HCT116 (cell line): ENCODE measurements around the gene ALK. TPM values are rescaled to one million over a fixed set of nuclear protein-coding genes. Genes with fewer than 3 reads are reported as not detected.

Experiments used
- ATAC-seq: fragments of 200-7000 bp; cut with Tn5 transposase; 2 replicates; pipeline ENCODE4 v1.9.1; 2020; ENCODE audit warnings: mild to moderate bottlenecking, moderate library complexity
- BruUV-seq: library from RNA; stranded (reverse); fragments of 400-500 nt; replicated peaks from 2 replicates; lab custom pipeline; 2021; lab: Mats Ljungman, UMichigan
- CTCF ChIA-PET: fragments of 300-600 bp; sonication (Branson Sonifier 250); formaldehyde crosslinking; loops from one replicate; lab custom pipeline; 2021; ENCODE audit warnings: antibody characterized with exemption; lab: Charles Lee
- POLR2A ChIA-PET: fragments of 300-600, 350-600 bp; sonication (Branson Sonifier 250); formaldehyde crosslinking; loops from one replicate; lab custom pipeline; 2021; ENCODE audit warnings: antibody characterized with exemption; lab: Charles Lee
- RAD21 ChIA-PET, 2 experiments: fragments of 300-600 bp; sonication (Branson Sonifier 250); formaldehyde crosslinking; loops; one replicate each; lab custom pipeline; 2023; ENCODE audit warnings: low total read pairs in 2 of 2; ENCODE audit not compliant: uncharacterized antibody in 2 of 2, unreplicated experiment in 2 of 2, low non-redundant PET in 1 of 2; lab: Charles Lee
- DNase-seq: peaks from one replicate; pipeline ENCODE4 v3.0.0-alpha.2; 2010; ENCODE audit warnings: low read depth, low spot score
- H2AFZ ChIP-seq: fragments of 200-600 bp; shearing (Covaris generic), sonication (generic); 2 replicates; pipeline ENCODE4 v1.6.1; 2017; ENCODE audit warnings: low read depth, mixed run types, mixed read lengths, antibody characterized with exemption, low read length; ENCODE audit not compliant: poor library complexity, severe bottlenecking
- H3K27ac ChIP-seq: 2 replicates; pipeline ENCODE4 v1.5.1; 2012; ENCODE audit warnings: low read depth, low read length
- H3K27me3 ChIP-seq: fragments of 200-600 bp; sonication (generic); 2 replicates; pipeline ENCODE4 v1.6.1; 2016; ENCODE audit warnings: mixed run types, low read length, mixed read lengths; ENCODE audit not compliant: insufficient read depth
- H3K36me3 ChIP-seq, 2 experiments: fragments of 200-500 bp in 1 of 2; fragments of 200-600 bp in 1 of 2; sonication (Bioruptor generic) in 1 of 2; sonication (generic) in 1 of 2; 2 replicates each; pipeline versions ENCODE4 v1.5.1 to v1.6.1; 2014 to 2016; ENCODE audit warnings: low read length in 2 of 2, inconsistent platforms in 1 of 2, mixed read lengths in 1 of 2, mixed run types in 1 of 2; ENCODE audit not compliant: insufficient read depth in 2 of 2, control insufficient read depth in 1 of 2
- H3K4me1 ChIP-seq, 2 experiments: fragments of 200-600 bp in 1 of 2; sonication (generic) in 1 of 2; 2 replicates each; pipeline versions ENCODE4 v1.5.1 to v1.6.1; 2012 to 2017; ENCODE audit warnings: low read length in 2 of 2, inconsistent platforms in 1 of 2, mild to moderate bottlenecking in 1 of 2, mixed read lengths in 1 of 2, mixed run types in 1 of 2, moderate library complexity in 1 of 2; ENCODE audit not compliant: insufficient read depth in 2 of 2, control insufficient read depth in 1 of 2
- H3K4me2 ChIP-seq: fragments of 200-600 bp; sonication (generic); 2 replicates; pipeline ENCODE4 v1.6.1; 2017; ENCODE audit warnings: mixed run types, low read length, mixed read lengths
- H3K4me3 ChIP-seq, 2 experiments: fragments of 200-600 bp in 1 of 2; sonication (generic) in 1 of 2; replicated peaks in 1 of 2; 2 replicates each; pipeline ENCODE4 v1.5.1; 2011 to 2016; ENCODE audit warnings: low read length in 2 of 2, control low read depth in 1 of 2, low read depth in 1 of 2, mild to moderate bottlenecking in 1 of 2, mixed read lengths in 1 of 2, mixed run types in 1 of 2
- H3K79me2 ChIP-seq: fragments of 200-600 bp; sonication (generic); 2 replicates; pipeline ENCODE4 v1.6.1; 2017; ENCODE audit warnings: mild to moderate bottlenecking, mixed run types, low read length, moderate library complexity, mixed read lengths; ENCODE audit not compliant: insufficient read depth
- H3K9ac ChIP-seq: fragments of 200-600 bp; sonication (generic); 2 replicates; pipeline ENCODE4 v1.6.1; 2016; ENCODE audit warnings: low read length, mixed read lengths
- H3K9me2 ChIP-seq: fragments of 200-600 bp; sonication (generic), shearing (Covaris generic); 2 replicates; pipeline ENCODE4 v1.6.1; 2017; ENCODE audit warnings: mixed run types, mild to moderate bottlenecking, moderate library complexity; ENCODE audit not compliant: insufficient read depth
- H3K9me3 ChIP-seq, 2 experiments: fragments of 200-500 bp in 1 of 2; fragments of 200-600 bp in 1 of 2; sonication (Bioruptor generic) in 1 of 2; sonication (generic) in 1 of 2; 2 replicates each; pipeline ENCODE4 v1.6.1; 2014 to 2017; ENCODE audit warnings: low read length in 2 of 2, mixed read lengths in 2 of 2, inconsistent platforms in 1 of 2, low read depth in 1 of 2, mild to moderate bottlenecking in 1 of 2, mixed run types in 1 of 2, moderate library complexity in 1 of 2; ENCODE audit not compliant: control insufficient read depth in 1 of 2, insufficient read depth in 1 of 2
- H4K20me1 ChIP-seq: fragments of 200-600 bp; sonication (generic), shearing (Covaris generic); 2 replicates; pipeline ENCODE4 v1.6.1; 2017; ENCODE audit warnings: mixed run types, mild to moderate bottlenecking, moderate library complexity; ENCODE audit not compliant: insufficient read depth
- CEBPB ChIP-seq: IDR thresholded peaks from 2 replicates; pipeline ENCODE4 v1.6.1; 2012; ENCODE audit warnings: low read depth
- EGR1 ChIP-seq: IDR thresholded peaks from 2 replicates; pipeline ENCODE4 v1.6.1; 2012; ENCODE audit warnings: low read depth
- ELF1 ChIP-seq: IDR thresholded peaks from 2 replicates; pipeline ENCODE4 v1.6.1; 2012; ENCODE audit warnings: low read depth, borderline replicate concordance
- EZH2 ChIP-seq: fragments of 200-600 bp; sonication (generic); IDR thresholded peaks from 2 replicates; pipeline ENCODE4 v1.6.1; 2017; ENCODE audit warnings: antibody characterized with exemption, mixed run types
- EZH2phosphoT487 ChIP-seq: fragments of 200-600 bp; IDR thresholded peaks from 2 replicates; pipeline ENCODE4 v1.6.1; 2018; ENCODE audit warnings: antibody characterized with exemption, borderline replicate concordance
- POLR2A ChIP-seq: IDR thresholded peaks from 2 replicates; pipeline ENCODE4 v1.7.0; 2011; ENCODE audit warnings: borderline replicate concordance; ENCODE audit not compliant: insufficient read depth, insufficient read length; ENCODE audit errors: extremely low read depth
- SIN3A ChIP-seq: IDR thresholded peaks from 2 replicates; pipeline ENCODE4 v1.6.1; 2012; ENCODE audit warnings: low read depth
- ZFX ChIP-seq: fragments of 450-650 bp; IDR thresholded peaks from 2 replicates; pipeline ENCODE4 v1.6.1; 2017
- intact Hi-C: fragments of 100-400 bp; cut with micrococcal nuclease; formaldehyde crosslinking; loops from 2 replicates; pipeline ENCODE4 v1.10.0; 2022
- total RNA-seq: library from RNA; stranded (reverse); gene quantifications from one replicate; pipeline ENCODE4 v1.2.1, GENCODE V29; 2021; ENCODE audit not compliant: unreplicated experiment
- TF ChIP-seq, protein P1 (sequence below): IDR thresholded peaks from 2 replicates; pipeline ENCODE4 v1.6.1; 2011; ENCODE audit warnings: mild to moderate bottlenecking, low read length, moderate library complexity; ENCODE audit not compliant: insufficient replicate concordance; ENCODE audit errors: extremely low read depth
- TF ChIP-seq, protein P2 (sequence below): IDR thresholded peaks from 2 replicates; pipeline ENCODE4 v1.6.1; 2012
- TF ChIP-seq, protein P3 (sequence below): IDR thresholded peaks from 2 replicates; pipeline ENCODE4 v1.6.1; 2012

Gene ALK
- total RNA-seq, 1 experiment from 2014 or later = not detected

DNA sequence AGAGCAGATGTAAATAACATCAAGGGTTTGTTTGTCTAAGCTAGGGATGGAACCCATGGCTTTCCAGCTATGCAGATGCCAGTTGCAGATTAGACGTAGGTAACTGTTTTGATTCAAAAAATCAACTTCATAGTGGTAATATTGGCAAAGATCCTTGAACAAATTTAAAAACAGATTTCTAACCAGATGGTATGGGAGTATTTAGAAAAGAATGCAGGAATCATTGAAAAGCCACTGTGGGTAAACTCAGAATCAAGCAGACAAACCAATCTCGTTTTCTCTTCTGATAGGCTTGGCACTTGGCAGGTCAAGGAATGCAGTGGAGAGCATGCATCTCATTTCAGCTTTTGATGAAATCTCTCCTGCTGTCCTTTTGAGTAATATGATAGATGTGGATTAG is 428.7 kb downstream of the ALK start (continued):
- TF ChIP-seq CEBPB (no peak), ZFX (no peak), EZH2 (no peak)
- TF ChIP-seq, protein P1, sequence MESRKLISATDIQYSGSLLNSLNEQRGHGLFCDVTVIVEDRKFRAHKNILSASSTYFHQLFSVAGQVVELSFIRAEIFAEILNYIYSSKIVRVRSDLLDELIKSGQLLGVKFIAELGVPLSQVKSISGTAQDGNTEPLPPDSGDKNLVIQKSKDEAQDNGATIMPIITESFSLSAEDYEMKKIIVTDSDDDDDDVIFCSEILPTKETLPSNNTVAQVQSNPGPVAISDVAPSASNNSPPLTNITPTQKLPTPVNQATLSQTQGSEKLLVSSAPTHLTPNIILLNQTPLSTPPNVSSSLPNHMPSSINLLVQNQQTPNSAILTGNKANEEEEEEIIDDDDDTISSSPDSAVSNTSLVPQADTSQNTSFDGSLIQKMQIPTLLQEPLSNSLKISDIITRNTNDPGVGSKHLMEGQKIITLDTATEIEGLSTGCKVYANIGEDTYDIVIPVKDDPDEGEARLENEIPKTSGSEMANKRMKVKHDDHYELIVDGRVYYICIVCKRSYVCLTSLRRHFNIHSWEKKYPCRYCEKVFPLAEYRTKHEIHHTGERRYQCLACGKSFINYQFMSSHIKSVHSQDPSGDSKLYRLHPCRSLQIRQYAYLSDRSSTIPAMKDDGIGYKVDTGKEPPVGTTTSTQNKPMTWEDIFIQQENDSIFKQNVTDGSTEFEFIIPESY = no peak
- TF ChIP-seq, all 23 proteins: peak for 0

GRCh38 chr2:29490045-29490444 is 431.3 kb downstream of the ALK start:
- no peaks in the 10 kb centered on the region for H4K20me1 ChIP-seq
- CTCF ChIA-PET = no interaction called here
- RAD21 ChIA-PET = no interaction called here
- BruUV-seq = no TSS peak
- no peaks in the 10 kb centered on the region for H3K36me3 ChIP-seq
- no peak overlapping the region for H3K27ac ChIP-seq
- no peaks in the 10 kb centered on the region for H3K9me2 ChIP-seq
- H3K4me3 ChIP-seq = no peak overlapping the region
- DNase-seq (no peak), ATAC-seq (no peak)
- peaks cover 32% of the 10 kb centered on the region for H3K27me3 ChIP-seq
- POLR2A ChIA-PET = no interaction called here
- no peak overlapping the region for H2AFZ ChIP-seq
- no peak overlapping the region for H3K4me2 ChIP-seq
- intact Hi-C loops = no loop called here
- no peaks in the 10 kb centered on the region for H3K9me3 ChIP-seq
- H3K4me1 ChIP-seq = no peaks in the 10 kb centered on the region
- H3K9ac ChIP-seq = no peak overlapping the region
- no peaks in the 10 kb centered on the region for H3K79me2 ChIP-seq
- TF ChIP-seq SIN3A = no peak
- TF ChIP-seq EGR1 = no peak
- no peak for TF ChIP-seq ELF1
- no peak for TF ChIP-seq POLR2A
- TF ChIP-seq, protein P2, sequence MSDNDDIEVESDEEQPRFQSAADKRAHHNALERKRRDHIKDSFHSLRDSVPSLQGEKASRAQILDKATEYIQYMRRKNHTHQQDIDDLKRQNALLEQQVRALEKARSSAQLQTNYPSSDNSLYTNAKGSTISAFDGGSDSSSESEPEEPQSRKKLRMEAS = no peak
- TF ChIP-seq, protein P3, sequence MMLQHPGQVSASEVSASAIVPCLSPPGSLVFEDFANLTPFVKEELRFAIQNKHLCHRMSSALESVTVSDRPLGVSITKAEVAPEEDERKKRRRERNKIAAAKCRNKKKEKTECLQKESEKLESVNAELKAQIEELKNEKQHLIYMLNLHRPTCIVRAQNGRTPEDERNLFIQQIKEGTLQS = no peak
- TF ChIP-seq EZH2phosphoT487 = no peak
- no peak for TF ChIP-seq CEBPB
